ENCODE data around the gene TPRX2.
"Not testable (repeated sequence)": the region's sequence is repeated elsewhere in the genome, so short reads cannot be mapped to it uniquely, and the experiment has no call there.

Gene TPRX2

GRCh38 chr19:47901370-47901769 is 42.3 kb downstream of the TPRX2 start:
- H3K27me3 ChIP-seq = no peaks in the 10 kb centered on the region

GRCh38 chr19:47909350-47909749 is 50.3 kb downstream of the TPRX2 start:
- H3K27ac ChIP-seq; H3K27me3 ChIP-seq; H3K4me3 ChIP-seq (ENCODE audit: low read depth in 1 of 2, low read length in 1 of 2); H3K4me1 ChIP-seq (ENCODE audit: control insufficient read depth in 1 of 2, insufficient read depth in 1 of 2, low read depth in 1 of 2, low read length in 1 of 2); H3K9me3 ChIP-seq; H3K36me3 ChIP-seq: not testable (repeated sequence)
- peak; percentile 21 for TF ChIP-seq CTCF (IDR thresholded peaks at IDR 0.05)

More at GRCh38 chr19:47901370-47901769, 42.3 kb downstream of the TPRX2 start:
- TF ChIP-seq CTCF (IDR thresholded peaks at IDR 0.05) = no peak
- H3K9me3 ChIP-seq = no peaks in the 10 kb centered on the region
- H3K27ac ChIP-seq = no peak overlapping the region
- H3K4me1 ChIP-seq (ENCODE audit: control insufficient read depth in 1 of 2, insufficient read depth in 1 of 2, low read depth in 1 of 2, low read length in 1 of 2) = no peaks in the 10 kb centered on the region
- no peaks in the 10 kb centered on the region for H3K36me3 ChIP-seq
- no peak overlapping the region for H3K4me3 ChIP-seq (ENCODE audit: low read depth in 1 of 2, low read length in 1 of 2)

- H3K9me3 ChIP-seq; H3K4me3 ChIP-seq (ENCODE audit: low read depth in 1 of 2, low read length in 1 of 2); H3K27ac ChIP-seq; H3K27me3 ChIP-seq; H3K4me1 ChIP-seq (ENCODE audit: control insufficient read depth in 1 of 2, insufficient read depth in 1 of 2, low read depth in 1 of 2, low read length in 1 of 2); H3K36me3 ChIP-seq: not testable (repeated sequence)
Measured at GRCh38 chr19:47910191-47910590, 51.2 kb downstream of the TPRX2 start.

Data from neutrophil (primary cell).